SKM-1 (cell line): ENCODE measurements around the gene FGF14.
"Not testable (repeated sequence)": the region's sequence is repeated elsewhere in the genome, so short reads cannot be mapped to it uniquely, and the experiment has no call there.

ENCODE experiments used
- DNase-seq: peaks from one replicate; lab custom pipeline; 2025; ENCODE audit not compliant: unreplicated experiment; lab: John Stamatoyannopoulos, UW

Gene FGF14

DNA sequence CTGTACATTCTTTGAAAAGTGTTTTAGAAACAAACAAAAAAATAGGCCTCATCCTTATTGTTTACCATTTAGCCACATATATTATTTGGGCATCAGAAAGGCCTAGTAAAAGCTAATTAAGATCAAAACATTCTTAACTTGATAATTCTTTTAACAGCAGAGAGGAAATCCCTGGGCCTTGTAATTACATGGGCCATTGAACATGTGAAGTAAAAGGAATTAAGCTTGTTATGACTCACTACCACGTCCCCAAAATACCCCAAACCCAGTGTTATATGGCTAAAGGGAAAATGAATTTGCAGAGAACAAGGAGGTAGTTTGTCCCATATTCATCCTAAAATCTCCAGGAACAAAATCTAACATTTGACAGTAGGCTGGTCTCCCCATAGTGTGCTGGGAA, 509.6 kb downstream of the FGF14 start:
- DNase-seq: no peak

DNA sequence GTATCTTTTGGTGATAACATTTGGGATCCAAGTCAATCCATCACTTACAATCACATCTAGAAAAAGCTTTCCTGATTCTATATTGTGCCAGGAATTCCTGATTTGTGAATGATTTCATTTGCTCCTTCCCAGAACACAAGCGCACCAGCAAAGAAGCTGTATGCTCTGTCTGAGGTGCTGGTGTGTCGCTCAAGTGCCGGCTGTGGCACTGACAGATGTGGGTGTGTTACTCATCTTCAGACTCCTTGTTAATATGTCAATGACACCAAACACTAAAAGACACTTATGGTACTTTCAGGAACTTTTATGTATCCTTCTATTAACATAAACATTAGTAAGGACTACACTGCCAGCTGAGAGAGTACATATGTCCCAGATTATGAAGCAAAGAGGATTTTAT, 520.3 kb downstream of the FGF14 start:
- no peak for DNase-seq

DNA sequence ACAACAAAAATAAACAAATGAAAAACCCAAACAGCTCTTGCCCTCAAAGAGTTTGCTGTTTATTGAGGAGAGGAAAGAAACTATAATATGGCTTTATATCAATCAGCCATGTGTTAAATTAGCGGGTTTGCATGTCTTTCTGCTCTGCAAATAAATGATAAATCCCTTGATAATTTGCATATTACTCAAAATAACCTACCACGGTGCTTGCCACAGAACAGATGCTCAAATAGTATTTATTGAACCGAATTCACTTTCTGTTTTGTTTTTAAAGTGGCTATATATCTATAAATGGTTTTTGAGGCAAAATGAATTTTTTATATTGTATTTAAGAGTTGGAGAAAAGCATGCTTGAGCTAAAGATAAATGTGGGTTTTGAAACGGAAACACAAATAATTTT, 521.3 kb downstream of the FGF14 start:
- no peak for DNase-seq

DNA sequence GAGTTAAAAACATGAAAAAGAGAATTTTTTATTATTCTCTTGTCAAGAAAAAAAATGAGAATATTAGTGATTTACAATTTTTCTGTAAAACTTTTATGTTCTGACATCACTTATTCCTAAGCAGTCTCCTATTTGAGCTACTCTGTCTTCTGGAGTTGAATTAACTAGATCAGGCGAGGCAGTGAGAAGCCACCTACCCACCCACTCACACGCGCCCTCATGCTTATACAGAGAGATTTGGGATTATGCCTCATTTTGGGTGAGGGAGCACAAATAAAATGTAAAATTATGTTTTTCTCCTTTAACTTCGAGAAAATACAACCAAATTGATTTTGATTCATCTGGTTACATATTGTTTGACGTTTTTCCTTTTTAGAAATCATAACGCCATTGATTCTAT, 524.9 kb downstream of the FGF14 start:
- no peak for DNase-seq

DNA sequence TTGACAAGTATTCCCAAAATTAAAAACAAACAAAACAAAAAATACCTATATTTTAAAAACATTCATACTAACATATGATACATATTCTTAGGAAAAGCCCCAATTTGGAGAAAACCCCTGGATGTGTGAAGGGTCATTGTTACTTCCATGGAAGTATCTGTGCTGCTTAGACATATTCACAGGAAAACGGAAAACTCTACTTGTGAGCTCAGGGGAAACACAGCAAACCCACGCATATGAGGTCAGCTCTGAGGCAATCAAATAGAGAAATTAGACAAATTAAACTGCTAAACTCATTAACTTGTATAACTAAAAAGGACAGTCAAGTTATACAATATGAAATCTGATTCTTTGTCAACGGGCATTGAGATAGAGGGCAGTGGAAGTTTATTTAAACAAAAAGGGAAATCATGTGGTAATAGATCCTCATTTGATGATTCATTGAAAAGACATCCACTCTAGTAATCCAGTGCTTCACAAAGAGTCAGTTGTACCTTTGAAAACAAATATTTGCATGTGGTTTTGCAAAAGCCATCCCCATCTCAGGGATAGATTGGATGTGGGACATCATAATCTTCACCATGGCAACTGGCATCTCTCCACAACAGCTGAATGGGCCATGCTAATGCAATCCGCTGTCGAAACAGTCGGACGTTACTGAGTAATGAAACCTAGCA, 526.0 kb downstream of the FGF14 start:
- no peak for DNase-seq

DNA sequence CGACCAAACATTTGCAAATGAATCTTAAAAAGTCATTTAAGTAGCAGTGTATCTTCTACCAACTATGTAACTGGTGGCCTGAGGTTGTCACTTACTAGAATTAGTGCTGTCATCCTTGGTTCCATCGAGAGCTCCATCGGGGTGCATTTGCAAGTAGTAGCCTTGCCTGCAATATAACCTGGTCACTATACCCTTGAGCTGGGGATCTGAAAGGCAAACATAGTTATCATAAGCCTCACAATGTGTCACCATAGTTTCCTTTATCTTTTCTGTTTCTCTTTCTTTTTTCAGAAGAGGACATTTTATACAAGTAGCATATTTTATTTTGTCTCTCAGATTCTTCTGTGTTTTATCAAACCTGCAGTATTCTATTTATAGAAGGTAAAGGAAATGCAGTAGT, 526.8 kb downstream of the FGF14 start:
- DNase-seq: no peak

DNA sequence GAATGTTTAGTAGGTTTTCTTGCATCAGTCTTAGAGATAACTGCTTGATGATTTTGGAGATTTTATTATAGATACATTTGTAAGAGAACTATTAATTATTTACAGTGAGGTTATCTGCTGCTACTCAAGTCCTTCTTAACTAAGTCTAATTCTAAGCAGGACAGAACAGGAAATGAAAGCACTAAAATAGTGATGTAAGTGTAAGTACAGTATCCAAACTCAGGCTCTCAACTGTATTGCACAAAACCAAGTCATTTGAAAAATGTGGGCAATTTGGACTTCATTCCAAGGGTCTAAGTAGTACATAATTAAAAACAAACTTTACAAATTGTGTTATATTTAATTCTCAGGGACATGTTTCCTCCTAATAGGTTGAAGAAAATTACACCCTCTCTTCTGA, 532.3 kb downstream of the FGF14 start:
- no peak for DNase-seq

DNA sequence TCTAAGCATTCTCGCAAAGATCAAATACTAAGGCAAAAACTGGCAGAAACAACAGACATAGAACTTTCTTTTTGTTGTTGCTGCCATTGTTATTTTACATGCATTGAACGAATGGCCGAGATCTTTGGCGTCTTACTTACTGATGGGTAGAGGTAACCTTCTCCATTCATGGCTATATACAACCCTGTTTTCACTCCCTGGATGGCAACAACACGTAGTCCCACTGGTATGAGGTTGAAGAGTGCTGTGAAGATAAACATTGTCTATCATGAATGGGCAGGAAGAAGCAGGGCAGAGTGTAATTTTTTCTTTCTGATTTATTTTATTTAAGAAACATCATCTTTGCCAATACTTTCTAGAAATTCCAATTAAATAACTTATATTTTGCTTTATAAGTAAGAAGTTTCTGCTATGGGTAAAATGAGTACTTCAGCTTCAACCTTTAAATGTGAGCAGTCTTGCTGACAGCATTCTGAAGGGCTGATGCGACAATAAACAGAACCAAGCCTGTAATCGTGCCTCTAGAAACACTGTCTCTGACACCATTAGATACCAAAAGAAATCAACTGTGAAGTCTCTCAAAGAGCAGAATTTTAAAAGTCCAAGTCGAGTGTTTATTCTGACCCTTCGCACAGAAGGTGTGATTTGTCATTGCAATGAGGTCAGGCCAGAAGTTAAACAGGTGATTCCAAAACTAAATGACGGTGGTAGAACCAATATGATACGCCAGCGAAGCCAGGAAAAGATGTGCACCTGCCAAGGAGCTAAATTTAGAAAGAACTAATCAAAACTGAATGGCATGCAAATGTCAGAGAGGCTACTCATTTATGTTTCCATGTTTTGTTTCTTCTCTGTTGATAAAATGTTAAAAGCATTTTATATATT, 533.0 kb downstream of the FGF14 start:
- no peak for DNase-seq

DNA sequence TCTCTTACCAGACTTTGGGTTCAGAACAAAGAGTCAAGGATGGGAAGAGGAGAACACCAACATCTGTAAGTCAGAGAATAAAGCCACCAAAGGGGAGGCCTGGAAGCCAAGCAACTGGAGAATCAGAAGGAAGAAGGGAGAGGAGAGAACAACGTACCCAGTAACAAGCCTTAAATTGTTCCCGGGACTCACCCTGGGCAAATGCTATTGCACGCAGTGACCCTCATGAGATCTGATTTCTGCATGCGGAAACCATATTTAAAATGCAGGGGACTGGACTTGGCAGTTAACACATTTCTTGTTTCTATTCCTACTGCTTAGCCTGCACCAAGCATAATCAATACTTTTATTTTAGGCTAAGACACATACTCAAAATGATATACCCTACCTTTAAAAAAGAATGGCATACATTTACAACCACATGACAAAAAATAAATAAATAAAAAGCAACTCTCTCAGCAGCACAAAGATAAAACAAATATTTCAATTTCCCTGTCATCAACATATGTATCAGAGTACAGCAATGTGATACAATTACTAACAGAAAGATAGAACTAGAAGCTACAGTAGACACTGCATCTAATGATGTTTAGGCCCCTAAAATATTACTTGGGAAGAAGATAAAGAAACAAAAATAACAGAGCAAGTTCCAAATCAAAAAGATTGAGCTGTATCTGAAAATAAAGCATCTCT, 534.8 kb downstream of the FGF14 start:
- no peak for DNase-seq

DNA sequence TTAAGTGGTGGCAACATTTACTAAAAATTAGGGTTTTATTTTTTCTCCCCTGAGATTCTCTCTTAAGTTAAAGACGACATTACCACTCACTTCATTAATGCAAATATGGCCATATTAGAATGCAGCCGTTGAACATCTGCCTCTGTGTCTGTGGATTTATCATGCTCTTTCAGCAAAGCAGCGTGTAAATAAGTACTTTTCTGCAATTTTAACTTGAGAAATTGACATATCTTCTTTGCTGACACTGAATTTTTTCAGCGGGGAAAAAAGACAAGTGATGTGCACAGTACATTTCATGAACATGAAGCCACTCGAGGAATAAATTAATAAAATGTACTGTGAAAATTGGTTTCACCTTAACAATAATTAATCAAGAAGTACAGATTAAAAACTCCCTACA, 543.0 kb downstream of the FGF14 start:
- DNase-seq: no peak

DNA sequence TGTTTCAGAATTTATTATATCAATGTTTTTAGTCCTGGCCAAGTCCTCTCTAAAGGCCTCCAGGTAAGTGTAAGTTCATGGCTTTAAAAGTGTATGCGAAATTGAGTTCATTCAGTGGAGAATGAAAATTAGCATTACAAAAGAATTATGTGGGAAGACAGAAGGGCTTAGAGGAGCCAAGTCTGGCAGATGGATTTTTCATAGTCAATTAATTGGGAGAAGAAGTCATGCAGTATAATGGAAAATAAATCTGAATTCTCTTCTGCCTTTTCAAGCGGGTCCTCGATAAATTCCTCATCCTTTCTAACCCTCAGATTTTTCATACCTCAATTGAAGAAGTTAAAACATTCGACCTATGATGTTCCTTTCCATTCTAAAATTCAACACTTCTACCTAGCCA, 555.1 kb downstream of the FGF14 start:
- no peak for DNase-seq

DNA sequence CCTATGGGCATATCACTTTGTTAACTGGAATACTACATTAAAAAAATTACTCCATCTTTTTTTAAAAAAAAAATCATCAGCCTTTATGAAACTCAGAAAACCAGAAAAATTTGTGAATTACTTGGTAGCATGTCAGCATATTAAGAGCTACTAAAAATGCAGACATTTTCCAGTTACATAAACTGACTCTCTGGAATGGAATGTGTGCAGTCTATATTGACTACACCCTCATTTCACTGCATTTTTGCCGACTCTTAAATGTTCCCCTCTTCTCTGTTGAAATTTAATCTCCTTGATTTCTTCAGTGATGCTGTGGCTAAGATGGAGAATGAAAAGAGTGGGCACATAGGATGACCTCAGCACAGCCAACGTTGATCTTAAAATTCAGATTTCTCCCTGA, 555.6 kb downstream of the FGF14 start:
- no peak for DNase-seq

DNA sequence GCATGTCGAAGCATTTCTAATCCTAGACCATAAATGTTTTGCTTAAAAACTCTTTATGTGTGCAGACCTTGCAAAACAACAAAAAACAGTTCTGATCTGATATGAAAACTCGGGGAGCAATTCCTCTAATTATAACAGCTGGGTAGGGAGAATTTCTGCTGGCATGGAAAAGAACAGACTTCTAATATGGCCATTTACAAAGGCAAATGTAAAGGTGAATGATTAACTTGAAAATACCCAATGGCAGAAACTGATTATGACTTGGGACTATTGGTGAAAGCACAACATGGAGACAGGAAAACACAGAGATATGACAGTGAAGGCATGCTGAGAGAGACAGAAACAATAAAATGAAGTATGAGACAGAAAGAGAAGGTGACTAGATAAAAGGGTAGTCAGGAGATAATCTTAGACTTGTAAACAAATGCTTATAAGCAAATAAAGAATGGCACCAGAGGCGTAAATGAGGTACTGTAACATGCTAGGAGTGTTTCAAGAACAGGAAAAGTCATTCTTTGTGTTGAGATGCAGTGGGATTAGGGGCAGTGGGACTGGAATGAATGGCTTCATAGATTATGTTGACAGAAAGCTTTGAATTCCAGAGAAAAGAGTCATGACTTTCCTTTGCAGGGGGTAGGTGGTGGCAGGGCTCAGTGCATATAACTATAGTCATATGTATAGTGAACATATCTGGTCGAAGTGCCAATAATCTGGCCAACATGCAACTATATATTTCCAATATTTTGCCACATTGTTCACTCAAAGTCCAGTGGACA, 556.4 kb downstream of the FGF14 start:
- no peak for DNase-seq

DNA sequence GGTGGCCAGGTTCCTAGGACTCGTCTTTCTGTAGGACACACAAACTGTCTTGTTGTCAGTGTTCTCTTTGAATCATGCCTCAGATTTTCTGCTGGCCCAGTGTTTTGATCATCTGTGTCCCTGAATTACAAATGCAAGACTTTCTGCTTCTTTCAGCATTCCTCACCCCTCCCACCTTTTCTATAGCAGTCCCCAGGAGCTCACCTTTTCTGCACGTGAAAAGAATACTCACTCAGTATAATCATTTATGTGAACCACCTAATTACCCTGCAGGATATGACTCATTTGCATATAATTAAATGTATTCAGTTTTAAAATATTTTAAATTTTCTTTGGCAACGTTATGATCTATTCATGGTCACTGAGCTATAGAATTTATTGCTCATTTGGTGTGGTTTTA, 560.1 kb downstream of the FGF14 start:
- DNase-seq: no peak

DNA sequence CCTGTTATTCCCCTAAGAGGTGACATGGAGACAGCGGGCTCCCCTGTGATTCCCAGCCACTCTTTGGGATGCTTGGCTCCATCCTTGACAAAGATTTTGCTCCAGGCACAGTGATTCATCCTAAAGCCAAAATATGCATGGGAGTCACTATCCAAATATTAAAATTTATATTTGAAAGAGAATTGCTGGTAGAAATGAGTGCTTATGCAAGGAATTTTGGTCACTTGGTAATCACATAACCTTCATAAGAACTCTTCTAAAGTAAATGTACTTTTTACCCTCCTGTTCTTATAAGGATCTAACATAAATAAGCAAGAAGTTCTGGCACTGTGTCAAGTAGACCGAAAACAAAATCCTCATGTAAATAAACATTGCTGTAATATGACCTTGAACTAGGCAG, 563.5 kb downstream of the FGF14 start:
- DNase-seq: no peak

DNA sequence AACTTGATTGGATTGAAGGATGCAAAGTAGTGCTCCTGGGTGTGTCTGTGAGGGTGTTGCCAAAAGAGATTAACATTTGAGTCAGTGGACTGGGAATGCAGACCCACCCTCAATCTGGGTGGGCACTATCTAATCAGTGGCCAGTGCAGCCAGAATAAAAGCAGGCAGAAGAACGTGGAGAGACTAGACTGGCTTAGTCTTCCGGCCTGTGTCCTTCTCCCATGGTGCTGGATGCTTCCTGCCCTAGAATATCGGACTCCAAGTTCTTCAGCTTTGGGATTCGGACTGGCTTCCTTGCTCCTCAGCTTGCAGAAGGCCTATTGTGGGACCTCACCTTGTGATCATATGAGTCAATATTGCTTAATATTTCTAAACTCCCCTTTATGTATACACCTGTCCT, 564.1 kb downstream of the FGF14 start:
- DNase-seq: not testable (repeated sequence)

DNA sequence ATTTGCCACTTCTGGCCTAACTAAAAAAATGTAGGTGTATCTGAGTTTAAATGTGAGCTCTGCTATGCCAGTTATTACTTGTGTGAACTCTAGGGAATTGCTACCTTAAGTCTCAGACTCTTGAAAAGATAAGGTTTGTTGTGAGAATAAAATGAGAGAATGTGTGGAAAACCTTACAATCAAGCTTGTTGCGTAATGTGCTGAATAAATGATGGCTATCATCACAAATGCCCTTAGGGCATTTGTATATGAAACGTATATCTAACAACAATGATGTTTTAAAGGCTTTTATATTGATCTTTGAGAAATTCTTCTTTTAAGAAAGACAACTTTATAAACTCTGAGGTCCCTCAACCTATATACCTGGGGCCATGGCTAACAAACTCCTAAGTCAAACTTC, 564.6 kb downstream of the FGF14 start:
- DNase-seq: no peak

DNA sequence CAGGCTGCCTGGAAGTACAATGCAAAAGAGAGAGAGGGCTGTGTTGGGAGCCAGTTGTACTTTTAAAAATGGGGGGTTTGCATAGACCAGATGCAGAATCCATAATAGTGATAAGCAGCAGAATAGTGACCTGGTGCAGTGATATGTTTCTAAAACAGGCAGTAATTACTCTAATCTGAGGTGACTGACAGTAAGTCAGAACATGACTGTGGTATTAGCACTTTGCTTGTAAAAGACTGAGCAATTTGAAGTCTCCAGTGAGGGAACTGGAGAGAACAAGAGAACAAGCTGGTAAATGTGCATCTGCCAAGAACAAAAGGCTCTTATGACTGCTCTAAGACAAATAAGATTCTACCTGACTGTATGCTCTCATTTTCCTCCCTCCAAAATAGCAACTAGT, 565.9 kb downstream of the FGF14 start:
- no peak for DNase-seq

DNA sequence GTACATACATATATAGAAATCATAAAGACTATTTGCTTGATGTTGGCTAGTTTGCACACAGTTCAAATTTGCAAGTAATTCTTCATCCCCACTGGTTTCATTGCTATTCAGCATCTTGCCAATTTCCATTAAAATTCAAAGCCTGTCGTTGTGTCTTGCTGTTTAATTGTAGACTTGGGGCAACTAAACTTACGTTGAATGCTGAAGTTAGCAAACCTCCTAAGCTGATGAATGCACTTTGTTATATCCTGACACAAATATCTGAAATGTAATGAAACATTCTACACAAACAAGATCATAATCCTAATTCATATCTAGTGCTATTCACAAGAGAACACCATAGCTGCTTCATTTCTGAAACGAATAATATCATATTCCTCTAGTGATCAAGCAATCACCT, 568.2 kb downstream of the FGF14 start:
- DNase-seq: no peak

DNA sequence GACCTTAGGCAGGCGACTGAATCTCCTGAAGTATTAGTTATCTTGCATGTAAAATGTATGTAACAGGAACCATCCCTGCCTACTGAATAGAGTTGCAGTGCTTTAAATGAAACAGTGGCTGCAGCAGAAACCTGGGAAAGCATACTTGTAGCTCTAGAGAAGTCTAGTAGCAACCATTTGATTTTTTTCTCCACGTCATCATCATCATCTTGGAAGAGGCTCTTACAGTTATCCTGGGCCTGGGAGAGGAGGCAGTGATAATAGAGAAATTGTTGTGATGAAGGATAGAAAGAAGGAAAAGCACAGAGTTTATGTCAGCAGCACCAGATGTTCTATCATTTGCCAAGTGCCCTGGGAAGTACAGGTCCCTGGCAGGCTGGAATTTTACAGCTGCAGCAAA, 571.8 kb downstream of the FGF14 start:
- DNase-seq: no peak

DNA sequence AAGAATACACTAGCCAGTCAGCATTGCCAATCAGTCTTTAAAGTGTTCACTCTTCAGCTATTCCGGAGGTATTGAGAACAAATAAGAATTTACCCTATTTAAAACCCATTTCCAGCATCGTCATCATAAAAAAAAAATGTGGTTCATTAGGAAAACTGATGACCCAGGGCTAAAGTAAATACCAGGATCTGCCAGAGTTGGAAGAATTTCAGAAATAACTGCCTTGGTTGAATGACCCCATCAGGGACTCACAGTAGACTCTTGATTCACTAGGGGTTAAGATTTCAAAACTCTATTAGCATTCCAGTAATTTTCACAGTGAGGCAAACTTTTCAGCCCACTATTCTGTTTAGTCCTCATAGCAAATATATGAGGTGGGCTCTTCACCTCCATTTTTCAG, 572.4 kb downstream of the FGF14 start:
- DNase-seq: no peak
